ENCODE results near the gene NEU4.

The NEU4 gene

GRCh38 chr2:241771286-241772062 is 37.5 kb upstream of the NEU4 start:
- ChIA-PET CTCF (no interaction called here), POLR2A (no interaction called here)
- no peak for DNase-seq (ENCODE audit: extremely low spot score)
- no peak for TF ChIP-seq ELF4 (IDR thresholded peaks at IDR 0.05)
- peak; percentile 68 for TF ChIP-seq L3MBTL2 (conservative IDR thresholded peaks at IDR 0.05)

- CTCF ChIA-PET, result no interaction called here
- POLR2A ChIA-PET, result no interaction called here
- DNase-seq (ENCODE audit: extremely low spot score), result no peak
- no peak for TF ChIP-seq SUZ12 (IDR thresholded peaks at IDR 0.05)
- no peak for TF ChIP-seq SP1 (IDR thresholded peaks at IDR 0.05)
- TF ChIP-seq FOXM1 (IDR thresholded peaks at IDR 0.05; ENCODE audit: borderline replicate concordance), result no peak
- no peak for TF ChIP-seq NFRKB (IDR thresholded peaks at IDR 0.05)
- TF ChIP-seq PKNOX1 (IDR thresholded peaks at IDR 0.05), result peak; percentile 39; the same call in 1 of the 2 replicates
Observed at GRCh38 chr2:241772063-241772499, 36.9 kb upstream of the NEU4 start.

GRCh38 chr2:241773511-241774418 is 35.2 kb upstream of the NEU4 start:
- ChIA-PET POLR2A (interaction anchor here (0.9 kb wide), 1 partner anchor 14 kb away, joined by 3 read pairs; no protein-coding TSS in a partner anchor), CTCF (no interaction called here)
- DNase-seq (ENCODE audit: extremely low spot score), result no peak

GRCh38 chr2:241774419-241775222 is 34.4 kb upstream of the NEU4 start:
- CTCF ChIA-PET, result no interaction called here
- POLR2A ChIA-PET, result no interaction called here
- TF ChIP-seq FOXM1 (IDR thresholded peaks at IDR 0.05; ENCODE audit: borderline replicate concordance), result no peak
- TF ChIP-seq NFRKB (IDR thresholded peaks at IDR 0.05), result no peak
- TF ChIP-seq PKNOX1 (IDR thresholded peaks at IDR 0.05), result no peak
- no peak for TF ChIP-seq TARDBP (IDR thresholded peaks at IDR 0.05)
- no peak for TF ChIP-seq FOXA1 (IDR thresholded peaks at IDR 0.05)
- no peak for TF ChIP-seq CTBP1 (IDR thresholded peaks at IDR 0.05; ENCODE audit: borderline replicate concordance)
- TF ChIP-seq ARNT (IDR thresholded peaks at IDR 0.05), result no peak
- no peak for TF ChIP-seq LEF1 (IDR thresholded peaks at IDR 0.05; ENCODE audit: borderline replicate concordance)
- TF ChIP-seq ELF4 (IDR thresholded peaks at IDR 0.05), result no peak
- no peak for TF ChIP-seq L3MBTL2 (conservative IDR thresholded peaks at IDR 0.05)
- no peak for TF ChIP-seq SP1 (IDR thresholded peaks at IDR 0.05)
- TF ChIP-seq FOXK2 (IDR thresholded peaks at IDR 0.05), result no peak
- TF ChIP-seq SUZ12 (IDR thresholded peaks at IDR 0.05), result no peak
- TF ChIP-seq BHLHE40 (IDR thresholded peaks at IDR 0.05; ENCODE audit: borderline replicate concordance), result no peak
- no peak for TF ChIP-seq HDGF (IDR thresholded peaks at IDR 0.05; ENCODE audit: borderline replicate concordance)
- no peak for DNase-seq (ENCODE audit: extremely low spot score)

More at GRCh38 chr2:241773511-241774418, 35.2 kb upstream of the NEU4 start:
- TF ChIP-seq L3MBTL2 (conservative IDR thresholded peaks at IDR 0.05), result no peak
- no peak for TF ChIP-seq ARNT (IDR thresholded peaks at IDR 0.05)

- POLR2A ChIA-PET, result no interaction called here
- TF ChIP-seq PKNOX1 (IDR thresholded peaks at IDR 0.05), result no peak
- no peak for TF ChIP-seq ELF4 (IDR thresholded peaks at IDR 0.05)
- no peak for TF ChIP-seq ARNT (IDR thresholded peaks at IDR 0.05)
- CTCF ChIA-PET, result no interaction called here
- DNase-seq (ENCODE audit: extremely low spot score), result no peak
Observed at GRCh38 chr2:241775223-241776177, 33.5 kb upstream of the NEU4 start.

Measured in HEK293T (cell line).